Activated CD4-positive, alpha-beta T cell treated with anti-CD3 and anti-CD28 coated beads, Interleukin-2, amount 10 ng/mL, durations not matched to agents 24 days and 14 days (primary cell): ENCODE data around the gene VEGFA. TPM values are rescaled to one million over a fixed set of nuclear protein-coding genes. Genes with fewer than 3 reads are reported as not detected.

ENCODE experiments used
- DNase-seq: peaks from one replicate; pipeline ENCODE4 v3.0.0; 2022
- H3K27ac Mint-ChIP-seq: one replicate; pipeline ENCODE4 v1.8.0; 2022; ENCODE audit warnings: mild to moderate bottlenecking, mixed read lengths
- H3K27me3 Mint-ChIP-seq: one replicate; pipeline ENCODE4 v1.8.0; 2022; ENCODE audit warnings: mixed read lengths
- H3K36me3 Mint-ChIP-seq: one replicate; pipeline ENCODE4 v1.8.0; 2022; ENCODE audit warnings: low read depth, mild to moderate bottlenecking, mixed read lengths
- H3K4me1 Mint-ChIP-seq: one replicate; pipeline ENCODE4 v1.8.0; 2021; ENCODE audit warnings: mixed read lengths
- H3K4me3 Mint-ChIP-seq: one replicate; pipeline ENCODE4 v1.8.0; 2022; ENCODE audit warnings: mild to moderate bottlenecking, moderate library complexity, mixed read lengths
- H3K9me3 Mint-ChIP-seq: one replicate; pipeline ENCODE4 v1.8.0; 2021; ENCODE audit warnings: mixed read lengths
- intact Hi-C: fragments of 100-400 bp; cut with micrococcal nuclease; formaldehyde crosslinking; loops from one replicate; pipeline ENCODE4 v1.15.1; 2023
- total RNA-seq: library from RNA; stranded (reverse); gene quantifications from 2 replicates; pipeline ENCODE4 v1.2.3, GENCODE V29; 2022

VEGFA gene
- total RNA-seq, 1 donor from 2014 or later: 62.9 TPM

DNA sequence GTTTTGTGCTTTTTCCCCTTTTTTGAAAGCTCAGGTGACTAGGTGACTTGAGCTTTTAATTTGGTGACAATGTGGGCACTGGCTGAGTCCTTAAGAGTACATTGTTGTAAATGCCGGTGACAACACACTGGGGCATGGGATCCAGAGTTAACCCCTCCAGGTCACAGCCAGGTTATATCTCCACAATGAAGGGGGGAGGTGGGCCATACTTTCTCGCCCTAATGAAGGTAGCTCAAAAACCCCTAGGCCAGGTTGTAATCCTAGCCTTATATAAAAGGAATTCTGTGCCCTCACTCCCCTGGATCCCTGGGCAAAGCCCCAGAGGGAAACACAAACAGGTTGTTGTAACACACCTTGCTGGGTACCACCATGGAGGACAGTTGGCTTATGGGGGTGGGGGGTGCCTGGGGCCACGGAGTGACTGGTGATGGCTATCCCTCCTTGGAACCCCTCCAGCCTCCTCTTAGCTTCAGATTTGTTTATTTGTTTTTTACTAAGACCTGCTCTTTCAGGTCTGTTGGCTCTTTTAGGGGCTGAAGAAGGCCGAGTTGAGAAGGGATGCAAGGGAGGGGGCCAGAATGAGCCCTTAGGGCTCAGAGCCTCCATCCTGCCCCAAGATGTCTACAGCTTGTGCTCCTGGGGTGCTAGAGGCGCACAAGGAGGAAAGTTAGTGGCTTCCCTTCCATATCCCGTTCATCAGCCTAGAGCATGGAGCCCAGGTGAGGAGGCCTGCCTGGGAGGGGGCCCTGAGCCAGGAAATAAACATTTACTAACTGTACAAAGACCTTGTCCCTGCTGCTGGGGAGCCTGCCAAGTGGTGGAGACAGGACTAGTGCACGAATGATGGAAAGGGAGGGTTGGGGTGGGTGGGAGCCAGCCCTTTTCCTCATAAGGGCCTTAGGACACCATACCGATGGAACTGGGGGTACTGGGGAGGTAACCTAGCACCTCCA, 2.2 kb upstream of the VEGFA start:
- no peak overlapping the region for H3K27ac Mint-ChIP-seq
- peaks cover 12% of the 10 kb centered on the region for H3K4me1 Mint-ChIP-seq
- H3K4me3 Mint-ChIP-seq: no peak overlapping the region
- DNase-seq: no peak
- H3K36me3 Mint-ChIP-seq: peaks cover 7% of the 10 kb centered on the region
- H3K27me3 Mint-ChIP-seq: peaks cover 3% of the 10 kb centered on the region
- intact Hi-C loops: no loop called here
- no peaks in the 10 kb centered on the region for H3K9me3 Mint-ChIP-seq

- Mint-ChIP-seq H3K4me3 (no peak overlapping the region), H3K27me3 (peaks cover 3% of the 10 kb centered on the region), H3K9me3 (no peaks in the 10 kb centered on the region), H3K36me3 (peaks cover 12% of the 10 kb centered on the region), H3K27ac (no peak overlapping the region), H3K4me1 (peaks cover 17% of the 10 kb centered on the region)
- no peak for DNase-seq
- intact Hi-C loops: no loop called here
Measured at GRCh38 chr6:43768506-43768860, 1.5 kb upstream of the VEGFA start.

DNA sequence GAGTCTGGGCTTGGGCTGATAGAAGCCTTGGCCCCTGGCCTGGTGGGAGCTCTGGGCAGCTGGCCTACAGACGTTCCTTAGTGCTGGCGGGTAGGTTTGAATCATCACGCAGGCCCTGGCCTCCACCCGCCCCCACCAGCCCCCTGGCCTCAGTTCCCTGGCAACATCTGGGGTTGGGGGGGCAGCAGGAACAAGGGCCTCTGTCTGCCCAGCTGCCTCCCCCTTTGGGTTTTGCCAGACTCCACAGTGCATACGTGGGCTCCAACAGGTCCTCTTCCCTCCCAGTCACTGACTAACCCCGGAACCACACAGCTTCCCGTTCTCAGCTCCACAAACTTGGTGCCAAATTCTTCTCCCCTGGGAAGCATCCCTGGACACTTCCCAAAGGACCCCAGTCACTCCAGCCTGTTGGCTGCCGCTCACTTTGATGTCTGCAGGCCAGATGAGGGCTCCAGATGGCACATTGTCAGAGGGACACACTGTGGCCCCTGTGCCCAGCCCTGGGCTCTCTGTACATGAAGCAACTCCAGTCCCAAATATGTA, 957 bp upstream of the VEGFA start:
- no peak for DNase-seq
- intact Hi-C loops: loop anchor here (1.0 kb wide), 2 partner anchors 305 to 310 kb away; no protein-coding TSS in a partner anchor
- peaks cover 3% of the 10 kb centered on the region for H3K27me3 Mint-ChIP-seq
- H3K4me1 Mint-ChIP-seq: peaks cover 18% of the 10 kb centered on the region
- H3K4me3 Mint-ChIP-seq: peak overlapping the region; percentile 92
- H3K27ac Mint-ChIP-seq: peak overlapping the region; percentile 80
- no peaks in the 10 kb centered on the region for H3K9me3 Mint-ChIP-seq
- peaks cover 12% of the 10 kb centered on the region for H3K36me3 Mint-ChIP-seq

DNA sequence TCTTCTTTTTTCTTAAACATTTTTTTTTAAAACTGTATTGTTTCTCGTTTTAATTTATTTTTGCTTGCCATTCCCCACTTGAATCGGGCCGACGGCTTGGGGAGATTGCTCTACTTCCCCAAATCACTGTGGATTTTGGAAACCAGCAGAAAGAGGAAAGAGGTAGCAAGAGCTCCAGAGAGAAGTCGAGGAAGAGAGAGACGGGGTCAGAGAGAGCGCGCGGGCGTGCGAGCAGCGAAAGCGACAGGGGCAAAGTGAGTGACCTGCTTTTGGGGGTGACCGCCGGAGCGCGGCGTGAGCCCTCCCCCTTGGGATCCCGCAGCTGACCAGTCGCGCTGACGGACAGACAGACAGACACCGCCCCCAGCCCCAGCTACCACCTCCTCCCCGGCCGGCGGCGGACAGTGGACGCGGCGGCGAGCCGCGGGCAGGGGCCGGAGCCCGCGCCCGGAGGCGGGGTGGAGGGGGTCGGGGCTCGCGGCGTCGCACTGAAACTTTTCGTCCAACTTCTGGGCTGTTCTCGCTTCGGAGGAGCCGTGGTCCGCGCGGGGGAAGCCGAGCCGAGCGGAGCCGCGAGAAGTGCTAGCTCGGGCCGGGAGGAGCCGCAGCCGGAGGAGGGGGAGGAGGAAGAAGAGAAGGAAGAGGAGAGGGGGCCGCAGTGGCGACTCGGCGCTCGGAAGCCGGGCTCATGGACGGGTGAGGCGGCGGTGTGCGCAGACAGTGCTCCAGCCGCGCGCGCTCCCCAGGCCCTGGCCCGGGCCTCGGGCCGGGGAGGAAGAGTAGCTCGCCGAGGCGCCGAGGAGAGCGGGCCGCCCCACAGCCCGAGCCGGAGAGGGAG, 580 bp downstream of the VEGFA start:
- Mint-ChIP-seq H3K4me1 (peaks cover 33% of the 10 kb centered on the region), H3K36me3 (peaks cover 12% of the 10 kb centered on the region), H3K27ac (peak overlapping the region; percentile 80), H3K27me3 (no peaks in the 10 kb centered on the region), H3K4me3 (peak overlapping the region; percentile 92), H3K9me3 (no peaks in the 10 kb centered on the region)
- intact Hi-C loops: loop anchor here (2.0 to 5.0 kb wide), 3 partner anchors 230 to 476 kb away; partner anchors contain the start of genes HSP90AB1, MRPL14 and TMEM63B
- DNase-seq: peak; percentile 85

DNA sequence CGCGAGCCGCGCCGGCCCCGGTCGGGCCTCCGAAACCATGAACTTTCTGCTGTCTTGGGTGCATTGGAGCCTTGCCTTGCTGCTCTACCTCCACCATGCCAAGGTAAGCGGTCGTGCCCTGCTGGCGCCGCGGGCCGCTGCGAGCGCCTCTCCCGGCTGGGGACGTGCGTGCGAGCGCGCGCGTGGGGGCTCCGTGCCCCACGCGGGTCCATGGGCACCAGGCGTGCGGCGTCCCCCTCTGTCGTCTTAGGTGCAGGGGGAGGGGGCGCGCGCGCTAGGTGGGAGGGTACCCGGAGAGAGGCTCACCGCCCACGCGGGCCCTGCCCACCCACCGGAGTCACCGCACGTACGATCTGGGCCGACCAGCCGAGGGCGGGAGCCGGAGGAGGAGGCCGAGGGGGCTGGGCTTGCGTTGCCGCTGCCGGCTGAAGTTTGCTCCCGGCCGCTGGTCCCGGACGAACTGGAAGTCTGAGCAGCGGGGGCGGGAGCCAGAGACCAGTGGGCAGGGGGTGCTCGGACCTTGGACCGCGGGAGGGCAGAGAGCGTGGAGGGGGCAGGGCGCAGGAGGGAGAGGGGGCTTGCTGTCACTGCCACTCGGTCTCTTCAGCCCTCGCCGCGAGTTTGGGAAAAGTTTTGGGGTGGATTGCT, 1.3 kb downstream of the VEGFA start:
- peak; percentile 92 for DNase-seq
- H3K27ac Mint-ChIP-seq: peak overlapping the region; percentile 80
- no peaks in the 10 kb centered on the region for H3K27me3 Mint-ChIP-seq
- intact Hi-C loops: loop anchor here (2.0 to 5.0 kb wide), 3 partner anchors 229 to 475 kb away; partner anchors contain the start of genes HSP90AB1, MRPL14 and TMEM63B
- H3K36me3 Mint-ChIP-seq: peaks cover 12% of the 10 kb centered on the region
- no peaks in the 10 kb centered on the region for H3K9me3 Mint-ChIP-seq
- peak overlapping the region; percentile 92 for H3K4me3 Mint-ChIP-seq
- H3K4me1 Mint-ChIP-seq: peaks cover 36% of the 10 kb centered on the region

DNA sequence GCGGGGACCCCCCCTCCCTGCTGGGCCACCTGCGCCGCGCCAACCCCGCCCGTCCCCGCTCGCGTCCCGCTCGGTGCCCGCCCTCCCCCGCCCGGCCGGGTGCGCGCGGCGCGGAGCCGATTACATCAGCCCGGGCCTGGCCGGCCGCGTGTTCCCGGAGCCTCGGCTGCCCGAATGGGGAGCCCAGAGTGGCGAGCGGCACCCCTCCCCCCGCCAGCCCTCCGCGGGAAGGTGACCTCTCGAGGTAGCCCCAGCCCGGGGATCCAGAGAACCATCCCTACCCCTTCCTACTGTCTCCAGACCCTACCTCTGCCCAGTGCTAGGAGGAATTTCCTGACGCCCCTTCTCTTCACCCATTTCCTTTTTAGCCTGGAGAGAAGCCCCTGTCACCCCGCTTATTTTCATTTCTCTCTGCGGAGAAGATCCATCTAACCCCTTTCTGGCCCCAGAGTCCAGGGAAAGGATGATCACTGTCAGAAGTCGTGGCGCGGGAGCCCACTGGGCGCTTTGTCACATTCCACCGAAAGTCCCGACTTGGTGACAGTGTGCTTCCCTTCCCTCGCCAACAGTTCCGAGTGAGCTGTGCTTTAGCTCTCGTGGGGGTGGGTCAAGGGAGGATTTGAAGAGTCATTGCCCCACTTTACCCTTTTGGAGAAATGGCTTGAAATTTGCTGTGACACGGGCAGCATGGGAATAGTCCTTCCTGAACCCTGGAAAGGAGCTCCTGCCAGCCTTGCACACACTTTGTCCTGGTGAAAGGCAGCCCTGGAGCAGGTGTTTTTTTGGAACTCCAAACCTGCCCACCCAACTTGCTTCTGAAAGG, 2.1 kb downstream of the VEGFA start:
- Mint-ChIP-seq H3K27ac (peak overlapping the region; percentile 95), H3K36me3 (peaks cover 17% of the 10 kb centered on the region), H3K9me3 (no peaks in the 10 kb centered on the region), H3K4me3 (peak overlapping the region; percentile 92), H3K4me1 (peaks cover 40% of the 10 kb centered on the region), H3K27me3 (no peaks in the 10 kb centered on the region)
- intact Hi-C loops: loop anchor here (2.0 to 5.0 kb wide), 5 partner anchors 49 to 475 kb away; partner anchors contain the start of genes HSP90AB1, MRPL14 and TMEM63B
- DNase-seq: peak; percentile 92

GRCh38 chr6:43772681-43773049, 2.7 kb downstream of the VEGFA start:
- H3K9me3 Mint-ChIP-seq: no peaks in the 10 kb centered on the region
- DNase-seq: peak; percentile 64
- no peaks in the 10 kb centered on the region for H3K27me3 Mint-ChIP-seq
- peak overlapping the region; percentile 92 for H3K4me3 Mint-ChIP-seq
- H3K36me3 Mint-ChIP-seq: peaks cover 23% of the 10 kb centered on the region
- intact Hi-C loops: loop anchor here (1.0 to 5.0 kb wide), 4 partner anchors 50 to 355 kb away; partner anchors contain the start of genes MRPL14 and TMEM63B
- H3K27ac Mint-ChIP-seq: peak overlapping the region; percentile 95
- H3K4me1 Mint-ChIP-seq: peaks cover 40% of the 10 kb centered on the region

- Mint-ChIP-seq H3K4me1 (peaks cover 40% of the 10 kb centered on the region), H3K9me3 (no peaks in the 10 kb centered on the region), H3K4me3 (peak overlapping the region; percentile 92), H3K27ac (peak overlapping the region; percentile 95), H3K36me3 (peaks cover 28% of the 10 kb centered on the region), H3K27me3 (no peaks in the 10 kb centered on the region)
- peak; percentile 87 for DNase-seq
- intact Hi-C loops: loop anchor here (1.0 to 5.0 kb wide), 4 partner anchors 51 to 354 kb away; partner anchors contain the start of genes MRPL14 and TMEM63B
Measured at GRCh38 chr6:43773050-43773979, 3.3 kb downstream of the VEGFA start.

GRCh38 chr6:43773980-43774775, 4.2 kb downstream of the VEGFA start:
- no peaks in the 10 kb centered on the region for H3K9me3 Mint-ChIP-seq
- H3K4me3 Mint-ChIP-seq: peak overlapping the region; percentile 92
- H3K27me3 Mint-ChIP-seq: no peaks in the 10 kb centered on the region
- peaks cover 39% of the 10 kb centered on the region for H3K4me1 Mint-ChIP-seq
- H3K36me3 Mint-ChIP-seq: peaks cover 37% of the 10 kb centered on the region
- peak overlapping the region; percentile 18 for H3K27ac Mint-ChIP-seq
- no peak for DNase-seq
- intact Hi-C loops: loop anchor here (1.0 to 5.0 kb wide), 4 partner anchors 51 to 353 kb away; partner anchors contain the start of genes MRPL14 and TMEM63B

DNA sequence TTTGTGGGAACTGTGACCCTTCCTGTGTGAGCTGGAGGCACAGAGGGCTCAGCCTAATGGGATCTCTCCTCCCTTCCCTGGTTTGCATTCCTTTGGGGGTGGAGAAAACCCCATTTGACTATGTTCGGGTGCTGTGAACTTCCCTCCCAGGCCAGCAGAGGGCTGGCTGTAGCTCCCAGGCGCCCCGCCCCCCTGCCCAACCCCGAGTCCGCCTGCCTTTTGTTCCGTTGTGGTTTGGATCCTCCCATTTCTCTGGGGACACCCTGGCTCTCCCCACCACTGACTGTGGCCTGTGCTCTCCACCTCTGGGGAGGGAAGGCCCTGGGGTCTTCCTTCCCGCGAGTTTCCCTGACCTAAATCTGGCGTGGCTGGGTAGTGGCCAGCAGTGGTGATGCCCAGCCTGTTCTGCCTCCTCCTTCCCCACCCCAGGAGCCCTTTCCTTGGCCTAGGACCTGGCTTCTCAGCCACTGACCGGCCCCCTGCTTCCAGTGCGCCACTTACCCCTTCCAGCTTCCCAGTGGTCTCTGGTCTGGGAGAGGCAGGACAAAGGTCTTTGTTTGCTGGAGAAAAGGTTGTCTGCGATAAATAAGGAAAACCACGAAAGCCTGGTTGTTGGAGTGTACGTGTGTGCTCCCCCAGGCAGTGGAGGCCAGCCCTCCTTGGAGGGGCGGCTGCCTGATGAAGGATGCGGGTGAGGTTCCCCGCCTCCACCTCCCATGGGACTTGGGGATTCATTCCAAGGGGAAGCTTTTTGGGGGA, 4.9 kb downstream of the VEGFA start:
- Mint-ChIP-seq H3K36me3 (peaks cover 41% of the 10 kb centered on the region), H3K4me3 (peak overlapping the region; percentile 92), H3K27me3 (no peaks in the 10 kb centered on the region), H3K27ac (peak overlapping the region; percentile 53), H3K4me1 (peaks cover 36% of the 10 kb centered on the region), H3K9me3 (no peaks in the 10 kb centered on the region)
- peak; percentile 88 for DNase-seq
- intact Hi-C loops: loop anchor here (5.0 kb wide), 1 partner anchor 352 kb away; the partner anchor contains the start of genes MRPL14 and TMEM63B
